K562 (cell line): ENCODE results near the gene CEBPE. TPM values are rescaled to one million over a fixed set of nuclear protein-coding genes. Genes with fewer than 3 reads are reported as not detected.
A peak's percentile ranks its signal among the peaks of the same experiment; 100 is the strongest.

Experiments used
- ATAC-seq: fragments of 200-7000 bp; cut with Tn5 transposase; 3 replicates; pipeline ENCODE4 v1.9.1; 2020; ENCODE audit warnings: moderate library complexity
- BruUV-seq: library from RNA; stranded (reverse); fragments of 400-500 nt; replicated peaks from 2 replicates; lab custom pipeline; 2021; lab: Mats Ljungman, UMichigan
- CTCF ChIA-PET: fragments of 300-600 bp; formaldehyde crosslinking; extraction: SDS; loops from one replicate; lab custom pipeline; 2021; ENCODE audit warnings: low intra/inter-chr PET ratio; lab: Yijun Ruan, JAX
- POLR2A ChIA-PET: fragments of 300-600, 350-650 bp; sonication (Branson Sonifier 250); formaldehyde crosslinking; extraction: SDS; loops from one replicate; lab custom pipeline; 2021; ENCODE audit warnings: antibody characterized with exemption, inconsistent platforms; lab: Yijun Ruan, JAX
- DNase-seq, 4 experiments: peaks; one replicate each; pipeline versions ENCODE4 v3.0.0 to v3.0.0-alpha.2; 2011 to 2018; ENCODE audit warnings: low spot score in 3 of 4, mixed read lengths in 3 of 4; ENCODE audit errors: extremely low read depth in 1 of 4
- FAIRE-seq: peaks from 2 replicates; lab custom pipeline; 2011; peaks lifted over from hg19 to GRCh38; lab: Jason Lieb, UNC
- H2AFZ ChIP-seq: 2 replicates; pipeline ENCODE4 v1.6.0; 2011; ENCODE audit warnings: low read depth, low read length, control low read depth, inconsistent platforms
- H3K27ac ChIP-seq: fragments of 200-600 bp; 3 replicates; pipeline ENCODE4 v1.8.0; 2011; ENCODE audit warnings: low read depth, mild to moderate bottlenecking, control low read depth, inconsistent platforms, low read length, moderate library complexity, mixed read lengths; ENCODE audit errors: extremely low read depth
- H3K27me3 ChIP-seq, 2 experiments: fragments of 300-600 bp in 1 of 2; 2 replicates in 1 of 2; 3 replicates in 1 of 2; pipeline versions ENCODE4 v1.6.0 to v1.8.0; 2011; ENCODE audit warnings: inconsistent platforms in 2 of 2, low read length in 2 of 2, mild to moderate bottlenecking in 1 of 2, mixed read lengths in 1 of 2, moderate library complexity in 1 of 2; ENCODE audit not compliant: control insufficient read depth in 2 of 2, insufficient read depth in 2 of 2
- H3K36me3 ChIP-seq: fragments of 300-600 bp; 3 replicates; pipeline ENCODE4 v1.8.0; 2011; ENCODE audit warnings: mild to moderate bottlenecking, low read length, inconsistent platforms; ENCODE audit not compliant: control insufficient read depth, insufficient read depth
- H3K4me1 ChIP-seq, 2 experiments: fragments of 200-600 bp in 1 of 2; replicated peaks in 1 of 2; 2 replicates in 1 of 2; 3 replicates in 1 of 2; pipeline versions ENCODE4 v1.5.1 to v1.8.0; 2011; ENCODE audit warnings: inconsistent platforms in 2 of 2, low read length in 2 of 2, mild to moderate bottlenecking in 1 of 2, mixed read lengths in 1 of 2, moderate library complexity in 1 of 2; ENCODE audit not compliant: control insufficient read depth in 2 of 2, insufficient read depth in 2 of 2
- H3K4me2 ChIP-seq: 2 replicates; pipeline ENCODE4 v1.6.1; 2011; ENCODE audit warnings: low read length, control low read depth, inconsistent platforms, mixed read lengths; ENCODE audit not compliant: insufficient read depth
- H3K4me3 ChIP-seq: fragments of 200-600 bp; sonication (generic), shearing (Covaris generic); 2 replicates; pipeline ENCODE4 v1.5.1; 2016; ENCODE audit warnings: control low read depth, inconsistent platforms
- H3K79me2 ChIP-seq: fragments of 200-600 bp; 3 replicates; pipeline ENCODE4 v1.8.0; 2011; ENCODE audit warnings: low read length, inconsistent platforms; ENCODE audit not compliant: control insufficient read depth, insufficient read depth
- H3K9ac ChIP-seq, 2 experiments: 2 replicates each; pipeline versions ENCODE4 v1.6.0 to v1.6.1; 2011; ENCODE audit warnings: low read depth in 2 of 2, low read length in 2 of 2, control low read depth in 1 of 2, inconsistent platforms in 1 of 2, mild to moderate bottlenecking in 1 of 2, mixed read lengths in 1 of 2; ENCODE audit not compliant: insufficient read depth in 1 of 2
- H3K9me1 ChIP-seq: one replicate; pipeline ENCODE4 v1.6.0; 2011; ENCODE audit warnings: inconsistent platforms, mild to moderate bottlenecking, low read length, moderate library complexity; ENCODE audit not compliant: control insufficient read depth, insufficient read depth
- H3K9me3 ChIP-seq: replicated peaks from 2 replicates; pipeline ENCODE4 v1.5.1; 2011; ENCODE audit warnings: low read depth, low read length, inconsistent platforms; ENCODE audit not compliant: control insufficient read depth, insufficient read depth
- H4K20me1 ChIP-seq: replicated peaks from 2 replicates; pipeline ENCODE4 v1.6.1; 2011; ENCODE audit warnings: low read length, inconsistent platforms, mixed read lengths; ENCODE audit not compliant: control insufficient read depth, insufficient read depth
- CREM ChIP-seq: IDR thresholded peaks from 2 replicates; pipeline ENCODE4 v1.6.1; 2014; ENCODE audit warnings: antibody characterized with exemption, low read depth
- GTF2F1 ChIP-seq: IDR thresholded peaks from 2 replicates; pipeline ENCODE4 v1.6.1; 2011; ENCODE audit warnings: low read depth, low read length, improper control_type of control experiment
- HMBOX1 ChIP-seq: sonication (generic); IDR thresholded peaks from 2 replicates; pipeline ENCODE4 v1.6.1; 2016
- MAFF ChIP-seq: IDR thresholded peaks from 2 replicates; pipeline ENCODE4 v1.6.1; 2012; ENCODE audit warnings: low read length, improper control_type of control experiment
- NFIX ChIP-seq: fragments of 250-450 bp; sonication (Bioruptor Pico); IDR thresholded peaks from 2 replicates; pipeline ENCODE4 v1.4.0; 2020; ENCODE audit warnings: low read depth, mild to moderate bottlenecking, moderate library complexity
- NR4A1 ChIP-seq, 2 experiments: fragments of 250-450 bp in 1 of 2; fragments of 450-650 bp in 1 of 2; sonication (Bioruptor Pico) in 1 of 2; IDR thresholded peaks; 2 replicates each; pipeline versions ENCODE4 v1.4.0 to v1.6.1; 2016 to 2020; ENCODE audit warnings: mild to moderate bottlenecking in 2 of 2, missing compliant biosample characterization in 1 of 2, missing genetic modification characterization in 1 of 2, moderate library complexity in 1 of 2
- SMAD3 ChIP-seq: fragments of 450-650 bp; formaldehyde crosslinking; conservative IDR thresholded peaks from 2 replicates; pipeline ENCODE4 v1.4.0; 2020; ENCODE audit warnings: mild to moderate bottlenecking
- ZNF140 ChIP-seq: fragments of 250-450 bp; sonication (Bioruptor Pico); IDR thresholded peaks from 2 replicates; pipeline ENCODE4 v1.8.0; 2021; ENCODE audit warnings: moderate library complexity, mild to moderate bottlenecking, inconsistent platforms
- ZNF41 ChIP-seq: fragments of 250-450 bp; sonication (Bioruptor Pico); conservative IDR thresholded peaks from 2 replicates; pipeline ENCODE4 v1.4.0; 2020; ENCODE audit warnings: mild to moderate bottlenecking
- ZNF592 ChIP-seq: fragments of 450-650 bp; IDR thresholded peaks from 2 replicates; pipeline ENCODE4 v1.6.1; 2017; ENCODE audit warnings: antibody characterized with exemption, mild to moderate bottlenecking
- WGBS: fragments of 100-300 bp; shearing (Covaris generic); methylation state at CpG from one replicate; pipeline ENCODE4 v1.1.6; 2016; ENCODE audit warnings: low coverage, mixed read lengths; ENCODE audit not compliant: insufficient coverage; ENCODE audit errors: missing lambda C conversion rate; 5-methylcytosine and 5-hydroxymethylcytosine counted together
- in situ Hi-C: fragments of 300-500 bp; cut with MboI; formaldehyde crosslinking; loops from 4 replicates; pipeline ENCODE4 v1.15.0; 2018; ENCODE audit warnings: inconsistent platforms, mixed read lengths
- intact Hi-C: fragments of 100-400 bp; cut with micrococcal nuclease; formaldehyde crosslinking; loops from 2 replicates; pipeline ENCODE4 v1.14.2; 2022
- polyA plus RNA-seq, 8 experiments: library from polyadenylated mRNA; depleted of rRNA in 4 of 8; stranded (reverse) in 5 of 8; unstranded in 3 of 8; fragments of >200 nt; fragmentation: Nextera tagmentation in 2 of 8; fragmentation: Illumina TruSeq in 1 of 8; extraction: Ambion mirVana in 2 of 8; extraction: Trizol in 1 of 8; gene quantifications; 2 replicates each; pipeline versions ENCODE4 v1.2.1 to v1.2.3, GENCODE V29; 2011 to 2014; ENCODE audit warnings: inconsistent platforms in 1 of 8, missing spikeins in 1 of 8
- total RNA-seq, 7 experiments: library from RNA; depleted of rRNA in 6 of 7; stranded (reverse); fragments of >200 nt in 6 of 7; fragmentation: Illumina TruSeq in 2 of 7; extraction: Trizol in 2 of 7; gene quantifications; 2 replicates each; pipeline versions ENCODE4 v1.2.1 to v1.2.3, GENCODE V29; 2011 to 2021; ENCODE audit warnings: low replicate concordance in 1 of 7

Gene CEBPE
- total and polyA plus RNA-seq, 9 of the 15 experiments (the other 6 are each of a cell fraction or from before 2014, with no cell fraction given), result 0.09 to 0.15 (median 0.13) TPM; not detected in 6

- in situ Hi-C loops, result no loop called here
- H3K4me2 ChIP-seq, result peak overlapping the region; percentile 12; the same call in 1 of the 2 replicates
- FAIRE-seq (no peak), DNase-seq (no peak)
- H3K4me1 ChIP-seq, result peaks cover 57 to 64% of the 10 kb centered on the region in 2 experiments
- CTCF ChIA-PET, result no interaction called here
- H3K9me1 ChIP-seq, result no peaks in the 10 kb centered on the region
- peak overlapping the region; percentile 17; the same call in 1 of the 3 replicates for H3K27ac ChIP-seq
- TF ChIP-seq GTF2F1 (no peak), HMBOX1 (no peak), MAFF (0 out of 2 replicates have a peak, but pooled peaks have one; percentile 3)
- TF ChIP-seq, all 486 proteins: peak for 1
- H2AFZ ChIP-seq, result peak overlapping the region; percentile 59; the same call in 1 of the 2 replicates
- H3K9me3 ChIP-seq, result no peaks in the 10 kb centered on the region
- POLR2A ChIA-PET, result interaction anchor here (0.6 to 1.8 kb wide), 5 partner anchors 11 to 1012 kb away, joined by 3 to 5 read pairs (median 3); no protein-coding TSS in a partner anchor
- H3K27me3 ChIP-seq, result no peaks in the 10 kb centered on the region
- no peak for ATAC-seq
- 74% methylated on average over 4 of the region's 4 CpGs for WGBS
- H4K20me1 ChIP-seq, result no peaks in the 10 kb centered on the region
- no peaks in the 10 kb centered on the region for H3K79me2 ChIP-seq
- BruUV-seq, result no TSS peak
- H3K36me3 ChIP-seq, result no peaks in the 10 kb centered on the region
- H3K9ac ChIP-seq, result peak overlapping the region in 1 of 2 experiments; percentile 29; a peak in 1 of 4 replicates
- intact Hi-C loops, result no loop called here
- H3K4me3 ChIP-seq, result no peak overlapping the region
Measured at GRCh38 chr14:23162800-23163199, 43.7 kb upstream of the CEBPE start.

DNA sequence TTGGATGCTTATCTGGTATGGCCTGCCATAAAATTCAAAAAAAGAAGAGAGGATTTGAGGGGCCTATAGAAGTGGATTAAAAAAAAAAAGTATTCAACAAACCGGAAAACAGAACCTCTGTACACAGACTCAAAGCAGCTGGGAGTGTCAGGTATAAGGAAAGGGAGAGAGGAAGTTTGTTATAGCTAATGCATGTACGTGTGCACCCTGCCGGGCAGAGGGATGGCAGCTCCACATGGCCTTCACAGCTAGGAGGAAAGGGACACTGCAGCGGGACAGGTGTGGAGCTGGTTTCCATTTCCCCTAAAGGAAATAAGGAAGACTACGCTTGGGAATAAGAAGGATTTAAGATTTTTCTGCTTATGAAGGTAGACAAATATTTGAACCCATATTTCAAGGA, 43.0 kb upstream of the CEBPE start:
- in situ Hi-C loops, result no loop called here
- TF ChIP-seq NFIX (CRISPR knock-in tag) (no peak), CREM (no peak), ZNF140 (CRISPR knock-in tag) (no peak), NR4A1 (CRISPR knock-in tag; IDR thresholded peaks at IDR 0.05) (no peak), NR4A1 (tag; IDR thresholded peaks at IDR 0.05) (peak; percentile 28; the same call in 1 of the 2 replicates), SMAD3 (CRISPR knock-in tag) (no peak), ZNF592 (0 out of 2 replicates have a peak, but pooled peaks have one; percentile 21), ZNF41 (CRISPR knock-in tag) (no peak)

More for the DNA sequence above, 43.0 kb upstream of the CEBPE start:
- peak overlapping the region; percentile 67 for H2AFZ ChIP-seq
- no peaks in the 10 kb centered on the region for H3K79me2 ChIP-seq
- no peak overlapping the region for H3K4me3 ChIP-seq
- no peaks in the 10 kb centered on the region for H3K9me3 ChIP-seq
- no peaks in the 10 kb centered on the region for H3K9me1 ChIP-seq
- ATAC-seq (0 out of 3 replicates have a peak, but pooled peaks have one; percentile 5), DNase-seq (no peak), FAIRE-seq (no peak)
- H3K4me1 ChIP-seq, result peaks cover 53 to 59% of the 10 kb centered on the region in 2 experiments
- ChIA-PET POLR2A (interaction anchor here (0.6 to 2.0 kb wide), 6 partner anchors 10 to 766 kb away, joined by 3 to 5 read pairs (median 3); no protein-coding TSS in a partner anchor), CTCF (no interaction called here)
- peak overlapping the region in 1 of 2 experiments; percentile 53; a peak in 1 of 4 replicates for H3K9ac ChIP-seq
- no TSS peak for BruUV-seq
- no peaks in the 10 kb centered on the region for H3K36me3 ChIP-seq
- no peaks in the 10 kb centered on the region for H4K20me1 ChIP-seq
- WGBS, result 40% methylated on average over 5 of the region's 5 CpGs
- H3K27me3 ChIP-seq, result no peaks in the 10 kb centered on the region
- no peak overlapping the region for H3K4me2 ChIP-seq
- H3K27ac ChIP-seq, result no peak overlapping the region
- intact Hi-C loops, result no loop called here
